HEK293T (cell line): ENCODE data around the gene BCL2.

Source experiments
- CTCF ChIA-PET: fragments of 350-600 bp; formaldehyde crosslinking; extraction: SDS; loops from one replicate; lab custom pipeline; 2021; ENCODE audit warnings: antibody characterized with exemption, inconsistent platforms; lab: Yijun Ruan, JAX
- POLR2A ChIA-PET: fragments of 350-600 bp; formaldehyde crosslinking; extraction: SDS; loops from one replicate; lab custom pipeline; 2020; ENCODE audit warnings: antibody characterized with exemption, inconsistent platforms; lab: Yijun Ruan, JAX
- DNase-seq: peaks from one replicate; pipeline ENCODE4 v3.0.0; 2012; ENCODE audit warnings: mixed read lengths; ENCODE audit errors: extremely low spot score
- ARNT ChIP-seq: fragments of 450-650 bp; IDR thresholded peaks from 2 replicates; pipeline ENCODE4 v1.6.1; 2017; ENCODE audit warnings: mild to moderate bottlenecking
- BHLHE40 ChIP-seq: fragments of 450-650 bp; IDR thresholded peaks from 2 replicates; pipeline ENCODE4 v1.6.1; 2016; ENCODE audit warnings: mild to moderate bottlenecking, moderate library complexity, borderline replicate concordance
- CTBP1 ChIP-seq: fragments of 450-650 bp; IDR thresholded peaks from 2 replicates; pipeline ENCODE4 v1.6.1; 2016; ENCODE audit warnings: borderline replicate concordance
- ELF4 ChIP-seq: fragments of 450-650 bp; IDR thresholded peaks from 2 replicates; pipeline ENCODE4 v1.6.1; 2017; ENCODE audit warnings: antibody characterized with exemption
- FOXA1 ChIP-seq: fragments of 450-650 bp; IDR thresholded peaks from 2 replicates; pipeline ENCODE4 v1.6.1; 2016; ENCODE audit warnings: mild to moderate bottlenecking
- FOXK2 ChIP-seq: fragments of 450-650 bp; IDR thresholded peaks from 2 replicates; pipeline ENCODE4 v1.6.1; 2016; ENCODE audit warnings: mild to moderate bottlenecking
- FOXM1 ChIP-seq: fragments of 450-650 bp; IDR thresholded peaks from 2 replicates; pipeline ENCODE4 v1.6.1; 2017; ENCODE audit warnings: mild to moderate bottlenecking, borderline replicate concordance
- HDGF ChIP-seq: fragments of 450-650 bp; IDR thresholded peaks from 2 replicates; pipeline ENCODE4 v1.6.1; 2017; ENCODE audit warnings: antibody characterized with exemption, borderline replicate concordance
- L3MBTL2 ChIP-seq: fragments of 450-650 bp; conservative IDR thresholded peaks from 2 replicates; pipeline ENCODE4 v1.6.1; 2016; ENCODE audit warnings: mild to moderate bottlenecking
- LEF1 ChIP-seq: fragments of 450-650 bp; IDR thresholded peaks from 2 replicates; pipeline ENCODE4 v1.6.1; 2017; ENCODE audit warnings: mild to moderate bottlenecking, borderline replicate concordance
- NFRKB ChIP-seq: fragments of 450-650 bp; IDR thresholded peaks from 2 replicates; pipeline ENCODE4 v1.6.1; 2016; ENCODE audit warnings: mild to moderate bottlenecking, moderate library complexity
- PKNOX1 ChIP-seq: fragments of 450-650 bp; IDR thresholded peaks from 2 replicates; pipeline ENCODE4 v1.6.1; 2016
- SP1 ChIP-seq: fragments of 450-650 bp; IDR thresholded peaks from 2 replicates; pipeline ENCODE4 v1.6.1; 2017
- SUZ12 ChIP-seq: fragments of 450-650 bp; IDR thresholded peaks from 2 replicates; pipeline ENCODE4 v1.6.1; 2016; ENCODE audit warnings: mild to moderate bottlenecking
- TARDBP ChIP-seq: fragments of 450-650 bp; IDR thresholded peaks from 2 replicates; pipeline ENCODE4 v1.6.1; 2016
- ZNF384 ChIP-seq: fragments of 450-650 bp; IDR thresholded peaks from 2 replicates; pipeline ENCODE4 v1.6.1; 2016

The BCL2 gene

GRCh38 chr18:63303547-63303946 is 16.0 kb downstream of the BCL2 start:
- ChIA-PET POLR2A (no interaction called here), CTCF (no interaction called here)
- TF ChIP-seq LEF1 (no peak), FOXM1 (no peak), TARDBP (no peak)
- DNase-seq: no peak

- CTCF ChIA-PET: no interaction called here
- no peak for DNase-seq
- POLR2A ChIA-PET: no interaction called here
- no peak for TF ChIP-seq TARDBP
- no peak for TF ChIP-seq BHLHE40
- no peak for TF ChIP-seq ARNT
- no peak for TF ChIP-seq FOXM1
- no peak for TF ChIP-seq FOXA1
- TF ChIP-seq LEF1: no peak
- no peak for TF ChIP-seq FOXK2
- no peak for TF ChIP-seq HDGF
- TF ChIP-seq ZNF384: no peak
Observed at GRCh38 chr18:63302636-63303405, 16.7 kb downstream of the BCL2 start.

DNA sequence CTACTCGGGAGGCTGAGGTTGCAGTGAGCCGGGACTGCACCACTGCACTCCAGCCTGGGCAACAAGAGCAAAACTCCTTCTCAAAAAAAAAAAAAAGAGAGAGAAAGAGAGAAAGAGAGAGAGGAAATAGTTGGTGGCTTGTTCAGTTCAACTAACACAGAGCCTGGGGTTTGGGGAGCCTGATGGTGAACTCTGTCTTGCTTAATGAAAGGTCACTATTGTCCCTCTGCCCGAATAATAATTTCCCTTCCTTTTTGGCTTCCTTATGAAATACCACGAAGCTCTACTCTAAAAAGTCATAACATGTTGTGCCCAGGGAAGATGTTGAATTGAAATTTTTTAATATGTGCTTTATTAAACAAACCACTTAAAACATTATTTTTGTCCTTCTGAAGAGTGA is 17.3 kb downstream of the BCL2 start:
- ChIA-PET POLR2A (no interaction called here), CTCF (no interaction called here)
- TF ChIP-seq ARNT (no peak), FOXA1 (no peak), FOXK2 (no peak)
- no peak for DNase-seq

DNA sequence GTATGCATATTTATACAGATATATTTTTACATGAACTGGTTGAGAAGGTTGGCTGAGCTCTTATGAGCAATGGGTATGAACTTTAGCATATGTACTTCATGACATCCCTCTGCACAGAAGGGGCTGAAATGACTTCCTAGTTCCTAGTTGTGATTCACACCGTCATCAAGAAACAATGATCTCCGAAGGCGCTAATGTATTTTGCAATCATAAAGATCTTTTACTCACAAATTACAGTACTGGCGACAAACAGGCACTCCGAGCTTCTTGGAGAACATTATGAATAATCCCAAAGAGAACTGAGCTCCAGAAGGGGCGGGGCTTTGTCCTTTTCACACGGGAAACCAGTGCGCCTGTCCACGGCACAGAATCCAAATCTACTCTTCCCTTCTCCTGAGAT is 18.1 kb downstream of the BCL2 start:
- CTCF ChIA-PET: no interaction called here
- TF ChIP-seq LEF1 (no peak), L3MBTL2 (no peak), ZNF384 (no peak), TARDBP (no peak), FOXA1 (no peak), SP1 (no peak), ARNT (no peak), ELF4 (no peak), FOXM1 (no peak), BHLHE40 (no peak), CTBP1 (no peak), SUZ12 (no peak), FOXK2 (no peak), HDGF (no peak), PKNOX1 (no peak)
- no peak for DNase-seq
- POLR2A ChIA-PET: no interaction called here

DNA sequence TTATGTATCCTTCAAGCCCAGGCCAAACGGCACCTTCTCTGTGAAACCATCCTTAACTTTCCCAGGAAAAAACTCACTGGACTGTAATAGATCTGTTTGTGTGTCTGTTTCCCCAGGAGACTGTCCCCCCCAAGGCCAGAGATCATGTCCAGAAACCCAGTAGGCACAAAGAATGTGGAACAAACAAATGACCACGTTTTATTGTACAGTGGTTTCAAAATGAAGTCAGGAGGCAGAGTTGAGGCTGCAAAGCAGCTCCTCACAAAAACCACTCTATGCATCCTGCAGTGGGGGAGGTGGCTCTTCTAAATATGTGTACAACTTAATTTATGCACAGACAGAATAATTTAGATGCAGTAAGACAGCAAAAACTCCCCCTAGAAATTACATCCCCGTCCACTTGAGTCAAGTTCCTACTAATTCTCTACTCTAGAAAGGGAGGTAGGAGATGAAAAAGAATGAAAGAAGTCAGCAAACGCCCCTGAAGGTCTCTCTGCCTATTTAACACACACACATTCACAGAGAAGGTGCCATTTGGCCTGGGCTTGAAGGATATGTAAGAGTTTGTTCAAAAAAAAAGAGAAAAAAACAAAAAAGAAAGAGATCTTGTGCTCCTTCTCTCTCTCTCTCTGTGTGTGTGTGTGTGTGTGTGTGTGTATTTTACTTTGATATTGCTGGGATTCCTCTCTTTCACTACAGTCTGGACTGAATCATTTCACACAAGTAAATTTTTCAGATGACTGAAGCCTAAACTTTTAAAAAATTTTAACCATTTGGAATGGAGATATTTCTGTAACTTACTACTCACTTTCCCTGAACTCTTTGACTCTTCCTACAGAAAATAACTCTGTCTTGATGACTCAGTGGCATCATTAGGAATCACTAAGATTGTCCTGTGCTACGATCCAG is 19.5 kb downstream of the BCL2 start:
- CTCF ChIA-PET: no interaction called here
- no peak for TF ChIP-seq FOXM1
- POLR2A ChIA-PET: no interaction called here
- DNase-seq: no peak

DNA sequence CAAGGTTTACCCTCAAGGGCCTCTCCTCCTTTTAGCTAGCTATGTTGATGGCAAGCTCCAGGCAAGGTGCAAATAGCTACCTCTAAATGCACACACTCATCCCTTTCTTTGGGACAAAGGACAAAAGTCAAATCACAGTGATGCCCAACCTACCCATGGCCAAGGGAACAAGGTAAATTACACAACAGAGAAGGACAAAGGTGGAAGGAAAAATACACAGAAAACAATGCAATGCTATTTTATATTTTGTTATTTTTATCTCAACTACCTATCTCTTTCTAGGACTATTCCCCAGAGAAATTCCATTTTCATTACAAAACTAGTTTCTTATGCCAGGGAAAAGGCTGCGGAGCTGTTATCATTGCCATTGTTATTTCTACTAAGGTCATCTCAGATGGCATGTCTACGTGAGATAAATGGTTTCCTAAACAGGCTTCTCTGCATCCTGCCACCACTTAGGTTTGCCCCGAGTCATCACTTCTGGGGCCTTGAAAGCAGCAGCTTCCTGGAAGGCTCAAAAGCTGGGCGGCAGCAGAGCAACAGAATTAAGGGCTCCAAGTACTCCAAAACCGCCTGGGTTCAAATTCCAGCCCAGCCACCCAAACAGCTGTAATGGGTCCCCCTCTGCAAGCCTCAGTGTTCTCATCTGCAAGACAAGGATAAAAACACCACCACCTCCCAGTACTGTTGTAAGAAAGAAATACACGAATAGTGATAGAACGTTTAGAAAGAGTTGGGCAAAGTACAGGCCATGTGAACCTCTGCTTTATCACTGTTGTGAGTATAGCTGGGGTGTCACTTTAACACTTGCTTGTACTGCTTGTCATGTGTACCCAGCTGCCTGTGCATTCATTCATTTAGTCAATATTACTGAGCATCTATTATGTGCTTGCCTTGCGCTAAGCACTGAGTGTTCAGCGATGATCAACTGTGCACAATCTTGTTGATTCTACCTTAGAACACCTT is 20.9 kb downstream of the BCL2 start:
- POLR2A ChIA-PET: no interaction called here
- TF ChIP-seq SP1 (no peak), FOXM1 (no peak), NFRKB (no peak)
- CTCF ChIA-PET: no interaction called here
- no peak for DNase-seq

GRCh38 chr18:63297687-63298399 is 21.7 kb downstream of the BCL2 start:
- CTCF ChIA-PET: no interaction called here
- POLR2A ChIA-PET: no interaction called here

More at GRCh38 chr18:63297687-63298399, 21.7 kb downstream of the BCL2 start:
- no peak for DNase-seq
- TF ChIP-seq FOXA1 (no peak), FOXK2 (no peak), ZNF384 (no peak), SUZ12 (no peak), NFRKB (no peak), LEF1 (no peak), TARDBP (no peak), SP1 (no peak), BHLHE40 (no peak), ELF4 (no peak), CTBP1 (no peak), HDGF (no peak), L3MBTL2 (no peak), FOXM1 (no peak), PKNOX1 (no peak), ARNT (no peak)
